GM19099 (cell line): ENCODE results near the gene PTPRG.

Experiments
- POLR2A ChIP-seq: IDR thresholded peaks from 3 replicates; pipeline ENCODE4 v1.6.1; 2011; ENCODE audit warnings: low read depth; ENCODE audit not compliant: insufficient read length; ENCODE audit errors: extremely low read depth

The PTPRG gene

DNA sequence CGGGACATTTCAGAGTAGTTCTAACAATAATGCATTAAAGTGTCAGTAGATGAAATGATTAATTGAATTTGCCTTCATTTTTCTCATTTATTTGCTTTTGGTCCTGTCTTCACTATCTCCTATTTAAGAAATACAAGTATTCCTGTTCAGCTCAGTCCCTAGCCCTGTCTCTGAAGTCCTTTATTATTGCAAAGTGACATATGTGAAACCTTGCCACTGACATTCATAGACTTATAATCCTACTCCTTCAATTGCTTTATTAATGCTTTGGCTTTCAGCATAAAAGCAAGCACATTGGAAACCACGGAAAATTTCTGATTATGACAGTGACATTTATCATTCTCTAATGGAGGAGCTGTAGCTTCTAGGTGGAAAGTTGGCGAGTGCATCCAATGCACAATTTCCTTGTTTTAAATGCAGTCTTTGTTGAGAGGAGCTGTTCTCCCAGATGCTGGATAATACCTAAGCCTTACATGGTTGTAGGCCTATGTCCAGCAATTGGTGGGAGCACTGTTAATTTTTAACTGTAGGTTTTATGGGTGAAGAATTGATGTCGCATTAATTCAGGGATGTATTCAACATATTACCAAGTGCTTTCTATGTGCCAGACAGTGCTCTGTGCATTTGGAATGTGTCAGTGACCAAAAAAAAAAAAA, 474.2 kb downstream of the PTPRG start:
- TF ChIP-seq POLR2A = no peak

DNA sequence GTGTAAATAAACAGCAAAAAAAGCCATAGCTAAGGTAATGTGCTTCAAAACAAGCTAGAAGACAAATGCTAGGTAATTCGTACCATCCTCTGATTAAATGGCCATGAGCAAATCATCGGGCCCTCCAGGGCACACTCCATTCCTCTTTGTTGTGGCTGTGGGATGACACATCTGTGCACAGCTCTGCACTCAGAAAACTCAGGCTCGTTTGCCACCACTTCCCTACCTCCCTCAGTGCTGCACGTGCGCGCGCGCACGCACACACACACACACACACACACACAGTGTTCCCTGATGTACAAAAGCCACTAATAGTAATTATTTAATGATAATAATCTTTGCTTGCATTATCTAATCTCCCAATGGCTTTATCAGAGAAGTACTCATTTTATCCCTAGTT, 475.4 kb downstream of the PTPRG start:
- no peak for TF ChIP-seq POLR2A

DNA sequence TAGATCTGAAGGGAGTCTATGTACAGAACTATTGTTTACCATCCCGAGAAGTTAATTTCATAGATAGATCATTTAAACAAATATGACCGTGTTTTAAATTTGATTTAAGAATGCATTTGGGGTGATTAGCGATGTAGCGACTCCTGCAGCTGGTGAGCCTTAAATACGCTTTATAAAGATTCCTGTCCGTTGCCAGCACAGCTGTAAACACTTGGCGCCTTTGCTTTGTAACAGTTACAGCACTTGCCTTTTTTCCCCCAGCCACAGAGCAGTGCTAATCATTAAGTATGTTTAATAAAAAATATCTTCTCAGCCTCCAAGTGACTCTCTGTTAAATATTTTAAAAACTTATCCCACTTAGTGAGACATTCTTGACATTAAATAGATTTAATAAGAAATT, 478.2 kb downstream of the PTPRG start:
- no peak for TF ChIP-seq POLR2A

DNA sequence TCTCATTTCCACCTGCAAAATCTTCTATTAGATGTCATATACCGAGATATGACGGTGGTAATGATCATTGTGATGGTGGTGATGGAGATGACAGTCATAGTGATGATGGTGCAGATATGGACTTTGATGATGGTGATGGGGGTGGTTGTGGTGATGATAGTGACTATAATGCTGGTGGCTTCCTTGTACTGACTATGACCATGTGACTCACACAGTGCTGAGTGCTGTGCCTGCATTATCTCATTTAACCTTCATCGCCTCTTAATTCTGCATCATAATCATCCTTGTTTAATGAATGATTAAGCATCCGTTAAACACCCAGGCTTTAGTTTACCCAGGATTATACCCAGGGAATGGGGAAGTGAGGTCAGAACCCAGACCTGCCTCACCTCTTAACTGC, 480.3 kb downstream of the PTPRG start:
- no peak for TF ChIP-seq POLR2A

DNA sequence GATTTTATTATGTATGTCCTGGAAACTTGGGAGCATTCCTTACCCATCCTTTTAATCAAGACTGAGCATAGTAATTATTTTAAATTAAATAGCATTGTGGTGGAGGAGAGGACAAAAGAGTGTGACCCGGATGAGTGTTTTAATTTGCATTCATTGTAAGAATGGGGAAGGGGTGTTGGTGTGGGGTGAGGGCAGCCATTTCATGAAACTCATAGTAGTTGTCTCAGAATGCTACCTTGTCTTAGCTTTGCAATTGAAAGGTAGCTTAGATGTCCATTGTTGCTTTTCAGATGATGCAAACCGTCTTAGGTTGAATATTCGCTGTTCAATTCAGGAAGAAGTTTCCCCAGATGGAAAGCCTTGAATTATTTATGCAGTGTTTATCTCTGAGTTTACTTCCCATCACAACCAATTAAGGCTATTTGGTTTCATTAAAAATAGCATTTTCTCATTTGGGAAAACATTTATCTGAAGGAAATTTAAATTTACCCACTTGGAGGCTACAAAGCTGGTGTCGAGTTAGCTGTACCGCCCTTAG, 483.6 kb downstream of the PTPRG start:
- no peak for TF ChIP-seq POLR2A

DNA sequence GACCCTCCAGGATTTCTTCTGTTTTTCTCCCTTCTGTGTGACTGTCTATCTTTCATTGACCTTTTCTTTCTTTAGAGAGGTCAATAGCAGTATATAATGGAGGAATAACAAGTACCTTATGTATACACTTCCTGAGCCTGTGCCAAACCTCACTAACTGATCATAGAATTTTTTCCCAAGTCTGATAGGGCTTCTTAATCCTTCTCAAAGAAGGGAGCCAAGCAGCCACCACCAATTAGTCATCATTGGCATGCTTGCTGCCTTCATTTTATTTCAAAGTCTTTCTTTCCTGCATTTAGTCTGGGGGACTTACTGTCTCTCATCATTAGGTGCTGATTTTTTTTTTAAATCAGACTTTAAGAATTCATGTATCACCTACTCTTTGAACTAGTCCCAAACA, 485.0 kb downstream of the PTPRG start:
- TF ChIP-seq POLR2A = no peak

DNA sequence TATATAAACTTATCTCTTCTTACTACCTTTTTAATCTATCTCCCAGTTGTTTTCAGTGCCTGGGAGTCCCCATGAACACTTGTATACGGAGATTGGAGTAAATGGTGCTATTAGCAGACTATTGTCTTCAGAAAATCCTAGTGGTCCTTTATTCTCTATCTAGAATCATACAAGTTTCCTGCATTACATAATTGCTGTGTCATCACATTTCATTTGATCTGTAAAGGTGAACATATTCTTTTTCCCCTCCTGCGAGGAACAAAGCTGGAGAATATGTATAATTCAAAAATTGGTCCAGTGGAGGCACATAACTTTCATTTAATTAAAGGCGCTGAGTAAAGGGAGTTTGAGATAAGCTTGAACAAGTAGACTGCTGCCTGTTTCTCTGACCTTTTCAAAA, 487.2 kb downstream of the PTPRG start:
- TF ChIP-seq POLR2A = no peak

DNA sequence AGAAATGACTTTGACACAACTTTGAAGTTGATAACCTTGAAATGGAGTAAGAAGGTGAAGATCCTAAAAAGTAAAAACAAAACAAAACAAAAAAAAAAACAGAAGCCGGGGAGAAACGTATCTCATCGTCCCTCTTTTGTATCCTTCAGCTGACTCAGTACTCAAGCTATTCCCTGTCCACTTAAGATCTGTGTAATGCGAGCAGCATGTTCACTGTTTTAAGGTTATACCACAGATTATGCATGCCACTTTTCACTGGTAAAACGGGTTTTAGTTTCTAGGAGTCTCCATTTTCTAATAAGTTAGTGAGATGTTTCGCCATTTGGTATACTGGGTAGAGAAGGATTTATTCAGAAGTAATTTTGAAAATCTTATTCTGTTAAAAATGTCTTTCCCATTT, 487.7 kb downstream of the PTPRG start:
- no peak for TF ChIP-seq POLR2A

DNA sequence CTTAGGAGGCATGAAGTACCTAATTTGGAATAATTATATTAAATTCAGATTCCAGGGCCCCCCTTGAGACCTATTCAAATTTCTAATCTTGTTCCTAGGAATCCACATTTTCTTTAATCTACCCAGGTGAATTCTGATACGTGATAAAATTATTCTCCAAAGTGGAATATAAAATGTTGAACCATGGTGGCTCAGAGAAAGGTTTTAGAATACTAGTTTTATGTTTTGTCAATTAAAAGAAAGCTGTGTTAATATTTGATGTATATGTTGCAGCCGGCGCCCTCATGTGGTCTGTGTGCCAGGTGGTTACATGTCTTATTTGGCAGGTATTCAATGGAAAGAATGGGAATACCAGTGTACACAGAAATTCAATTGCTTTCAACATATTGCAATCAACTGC, 490.1 kb downstream of the PTPRG start:
- TF ChIP-seq POLR2A = no peak

DNA sequence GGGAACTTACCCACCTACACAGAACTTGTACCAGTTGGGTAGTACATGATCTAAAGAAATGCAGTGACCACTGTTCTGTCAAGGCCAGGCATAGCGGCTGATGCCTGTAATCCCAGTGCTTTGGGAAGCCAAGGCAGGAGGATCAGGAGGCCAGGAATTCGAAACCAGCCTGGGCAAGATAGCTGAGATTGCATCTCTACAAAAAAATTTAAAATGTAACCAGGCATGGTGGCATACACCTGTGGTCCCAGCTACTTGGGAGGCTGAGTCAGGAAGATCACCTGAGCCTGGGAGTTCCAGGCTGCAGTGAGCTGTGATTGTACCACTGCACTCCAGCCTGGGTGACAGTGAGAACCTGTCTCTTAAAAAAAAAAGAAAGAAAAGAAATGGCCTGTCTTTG, 491.0 kb downstream of the PTPRG start:
- no peak for TF ChIP-seq POLR2A

DNA sequence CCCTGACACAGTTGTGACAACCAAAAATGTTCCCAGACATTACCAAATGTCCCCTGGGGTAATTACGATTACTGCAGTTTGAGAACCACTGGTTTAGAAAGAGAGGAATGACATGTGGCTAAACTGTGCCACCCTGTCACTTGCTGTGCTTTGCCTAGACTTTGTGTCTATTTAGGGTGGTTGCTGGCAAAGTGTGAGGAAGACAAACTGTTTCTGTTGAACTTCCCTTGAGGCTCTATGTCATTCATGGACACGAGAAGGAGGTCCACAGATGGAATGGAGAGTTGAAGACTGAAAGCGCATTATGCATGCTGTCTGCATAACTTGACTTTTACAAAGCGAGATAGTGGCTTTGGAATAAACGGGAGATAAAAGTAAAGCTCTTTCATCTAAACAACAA, 495.3 kb downstream of the PTPRG start:
- no peak for TF ChIP-seq POLR2A

DNA sequence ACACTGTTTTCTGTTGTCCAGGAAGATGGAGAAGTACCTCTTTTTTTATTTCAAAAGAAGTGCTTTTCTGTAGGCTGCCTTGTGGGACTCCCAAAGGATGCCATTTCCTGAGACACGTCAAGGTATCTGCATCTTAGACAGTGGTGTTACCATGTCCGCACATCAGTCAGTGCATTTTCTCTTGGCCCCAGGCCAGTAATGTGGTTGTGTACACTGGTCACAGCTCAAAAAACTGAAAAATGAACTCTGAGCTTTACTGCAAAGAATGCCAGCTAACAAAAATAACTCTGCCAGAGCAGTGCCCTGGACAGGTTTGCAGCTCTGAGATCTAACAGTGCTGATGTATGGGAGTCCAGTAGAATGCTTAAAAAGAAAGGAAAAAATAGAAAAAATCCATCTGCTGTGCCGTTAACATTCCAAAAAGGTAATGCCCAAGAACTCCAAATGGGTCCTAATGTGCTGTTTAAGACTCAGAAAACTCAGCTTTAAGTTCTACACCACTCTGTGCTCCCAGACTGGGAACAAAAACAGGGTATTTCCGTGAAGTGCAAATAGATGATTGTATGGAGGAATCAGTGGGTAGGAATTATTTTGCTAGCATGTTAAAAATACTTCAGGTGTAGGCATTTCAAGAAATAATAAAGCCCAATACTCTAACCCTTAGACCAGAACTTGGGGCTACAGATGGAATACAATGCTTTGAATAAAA, 496.1 kb downstream of the PTPRG start:
- TF ChIP-seq POLR2A = no peak

DNA sequence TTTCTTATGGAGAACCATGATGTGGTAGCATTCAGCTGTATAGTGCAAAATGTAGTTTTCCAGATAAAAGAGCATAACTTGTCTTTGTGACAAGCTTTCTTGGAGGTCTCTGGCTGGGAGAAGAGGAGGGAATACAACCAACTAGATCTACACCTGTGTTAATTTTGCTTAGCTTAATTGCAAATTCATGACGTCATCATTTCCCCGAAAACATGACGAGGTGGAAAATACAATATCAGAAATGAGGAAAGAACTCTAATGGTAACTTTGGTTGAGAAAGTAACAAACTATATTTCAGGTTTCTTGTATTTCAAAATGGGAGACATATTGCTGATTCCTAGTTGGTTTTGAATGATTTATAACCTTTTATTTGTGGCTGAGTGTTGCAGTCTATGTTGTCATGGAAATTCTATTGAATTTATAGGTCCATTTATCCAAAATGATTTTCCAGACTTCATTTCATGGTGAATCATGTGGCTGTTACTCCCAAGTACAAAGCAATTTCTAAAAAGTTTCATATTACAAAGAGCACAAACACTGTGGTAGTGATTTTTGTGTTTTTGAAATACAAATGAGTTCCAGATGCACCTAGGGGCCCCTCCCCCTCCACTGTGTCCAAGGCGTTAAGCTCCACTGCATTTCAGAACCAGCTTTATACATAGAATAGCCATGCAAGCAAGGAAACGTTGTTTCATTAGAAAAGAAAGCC, 504.8 kb downstream of the PTPRG start:
- TF ChIP-seq POLR2A = no peak

DNA sequence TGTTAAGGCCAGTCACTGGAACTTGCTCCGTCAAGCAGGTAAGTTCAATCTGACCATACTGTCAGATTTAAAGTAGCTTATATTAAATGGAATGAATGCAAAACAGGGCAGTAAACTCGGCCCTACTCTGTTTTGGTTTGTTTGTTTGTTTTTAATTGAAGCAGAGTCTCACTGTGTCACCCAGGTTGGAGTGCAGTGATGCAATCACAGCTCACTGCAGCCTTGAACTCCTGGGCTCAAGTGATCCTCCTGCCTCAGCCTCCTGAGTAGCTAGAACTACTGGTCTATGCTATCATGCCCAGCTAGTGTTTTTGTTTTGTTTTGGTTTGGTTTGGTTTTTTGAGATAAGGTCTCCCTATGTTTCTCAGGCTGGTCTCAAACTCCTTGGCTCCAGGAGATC, 507.0 kb downstream of the PTPRG start:
- no peak for TF ChIP-seq POLR2A

DNA sequence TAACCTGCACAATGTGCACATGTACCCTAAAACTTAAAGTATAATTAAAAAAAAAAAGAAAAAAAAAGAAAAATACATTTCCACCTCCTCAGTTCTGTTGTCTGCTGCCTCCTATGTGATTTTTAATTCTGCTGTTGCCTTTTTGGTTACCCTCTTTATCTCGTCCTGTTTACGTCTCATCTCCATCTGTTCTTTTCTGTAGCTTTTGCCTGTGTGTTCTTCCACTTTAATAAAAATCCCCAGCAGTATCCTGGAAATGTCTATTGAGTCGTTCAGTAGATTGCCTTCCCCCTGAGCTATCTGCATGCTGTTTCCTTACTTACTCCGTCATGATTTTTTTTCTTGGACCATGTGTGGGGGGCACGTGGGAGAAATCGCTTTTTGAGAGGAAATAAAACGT, 509.5 kb downstream of the PTPRG start:
- TF ChIP-seq POLR2A = no peak

DNA sequence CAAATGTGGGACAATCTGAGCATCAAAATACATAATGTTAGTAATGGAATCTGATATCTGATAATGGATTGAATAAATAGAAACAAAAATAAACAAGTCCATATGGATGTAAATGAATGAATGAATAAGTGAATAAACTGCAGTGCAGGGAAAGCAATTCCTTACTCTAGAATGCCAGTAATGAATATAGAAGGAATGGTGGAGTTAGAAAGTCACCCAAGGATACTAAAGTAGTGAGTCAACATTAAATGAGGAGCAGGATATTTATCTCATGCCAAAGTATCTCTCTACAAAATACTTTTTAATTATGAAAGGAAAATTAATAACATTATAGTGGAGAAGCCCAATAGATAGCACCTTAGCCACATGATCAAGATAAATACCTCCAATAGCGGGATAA, 511.7 kb downstream of the PTPRG start:
- no peak for TF ChIP-seq POLR2A
